HG03039 (cell line): ENCODE data around the gene BICRAL.

ENCODE experiments used
- ATAC-seq: cut with Tn5 transposase; IDR thresholded peaks from one replicate; pipeline ENCODE4 v1.9.1; 2021; ENCODE audit warnings: mild to moderate bottlenecking, moderate library complexity; ENCODE audit not compliant: unreplicated experiment

BICRAL gene

GRCh38 chr6:42762426-42762859, 19.4 kb upstream of the BICRAL start:
- no peak for ATAC-seq

- ATAC-seq = no peak
Measured at GRCh38 chr6:42762950-42763349, 18.9 kb upstream of the BICRAL start.

GRCh38 chr6:42764911-42765648, 16.8 kb upstream of the BICRAL start:
- ATAC-seq = no peak

GRCh38 chr6:42766163-42766670, 15.6 kb upstream of the BICRAL start:
- no peak for ATAC-seq

- no peak for ATAC-seq
Measured at GRCh38 chr6:42769051-42769450, 12.8 kb upstream of the BICRAL start.

- ATAC-seq = no peak
Measured at GRCh38 chr6:42769836-42770235, 12.0 kb upstream of the BICRAL start.

- peak; percentile 19 for ATAC-seq
Measured at GRCh38 chr6:42771741-42772100, 10.1 kb upstream of the BICRAL start.

GRCh38 chr6:42774201-42774600, 7.7 kb upstream of the BICRAL start:
- ATAC-seq = no peak

- ATAC-seq = peak; percentile 36
Measured at GRCh38 chr6:42774821-42775487, 6.9 kb upstream of the BICRAL start.

GRCh38 chr6:42777126-42777822, 4.6 kb upstream of the BICRAL start:
- ATAC-seq = no peak

- ATAC-seq = no peak
Measured at GRCh38 chr6:42778122-42778521, 3.7 kb upstream of the BICRAL start.

- ATAC-seq = no peak
Measured at GRCh38 chr6:42779521-42779920, 2.3 kb upstream of the BICRAL start.

- ATAC-seq = no peak
Measured at GRCh38 chr6:42781546-42781795, 381 bp upstream of the BICRAL start.

GRCh38 chr6:42782689-42783176, 881 bp downstream of the BICRAL start:
- no peak for ATAC-seq

- no peak for ATAC-seq
Measured at GRCh38 chr6:42783177-42783875, 1.5 kb downstream of the BICRAL start.

- ATAC-seq = no peak
Measured at GRCh38 chr6:42783876-42784642, 2.2 kb downstream of the BICRAL start.

- no peak for ATAC-seq
Measured at GRCh38 chr6:42784717-42785498, 3.1 kb downstream of the BICRAL start.

- ATAC-seq = no peak
Measured at GRCh38 chr6:42786525-42786985, 4.7 kb downstream of the BICRAL start.

GRCh38 chr6:42787063-42787472, 5.2 kb downstream of the BICRAL start:
- ATAC-seq = no peak

GRCh38 chr6:42788671-42789070, 6.8 kb downstream of the BICRAL start:
- ATAC-seq = no peak
